Measurements from ENCODE around the gene MTA1. TPM values are rescaled to one million over a fixed set of nuclear protein-coding genes. Genes with fewer than 3 reads are reported as not detected.
A peak's percentile ranks its signal among the peaks of the same experiment; 100 is the strongest.

Gene MTA1
- total and polyA plus RNA-seq, 2 experiments from 2014 or later: 8.1 to 37.0 TPM

- Histone ChIP-seq H3K9me3 (ENCODE audit: low read depth) (no peaks in the 10 kb centered on the region), H3F3A (ENCODE audit: insufficient read depth) (no peaks in the 10 kb centered on the region), H3K36me3 (ENCODE audit: low read depth) (no peaks in the 10 kb centered on the region), H2AFZ (peak overlapping the region; percentile 92; the same call in 1 of the 2 replicates), H3K4me3 (peak overlapping the region; percentile 84), H3K79me2 (ENCODE audit: insufficient read depth) (peaks cover 37% of the 10 kb centered on the region), H3K27ac (no peak overlapping the region), H3K4me2 (ENCODE audit: unreplicated experiment) (peak overlapping the region; percentile 86), H3K27me3 (replicated peaks; ENCODE audit: insufficient read depth) (no peaks in the 10 kb centered on the region), H4K20me1 (ENCODE audit: insufficient read depth) (no peaks in the 10 kb centered on the region), H3K4me1 (ENCODE audit: insufficient read depth) (no peaks in the 10 kb centered on the region), H3K9me2 (ENCODE audit: insufficient read depth) (no peaks in the 10 kb centered on the region), H3K9ac (peak overlapping the region; percentile 90; the same call in 1 of the 2 replicates)
- 78 to 83% methylated on average over 18 to 19 of the region's 19 CpGs for WGBS, 2 experiments (ENCODE audit: low coverage in 1 of 2, low lambda C conversion rate in 2 of 2, missing lambda C conversion rate in 2 of 2)
- in situ Hi-C loops (cut with MboI): no loop called here
- TF ChIP-seq EZH2phosphoT487 (IDR thresholded peaks at IDR 0.05; ENCODE audit: insufficient read depth, low read depth): no peak
- TF ChIP-seq EZH2 (IDR thresholded peaks at IDR 0.05; ENCODE audit: insufficient read depth, poor library complexity, severe bottlenecking): no peak
- no peak for DNase-seq
These were observed 1.1 kb upstream of the MTA1 start for GRCh38 chr14:105418269-105419194.

GRCh38 chr14:105420101-105420973 is 710 bp downstream of the MTA1 start:
- no peaks in the 10 kb centered on the region for H3K9me3 ChIP-seq (ENCODE audit: low read depth)
- peaks cover 55% of the 10 kb centered on the region for H3K79me2 ChIP-seq (ENCODE audit: insufficient read depth)
- H3F3A ChIP-seq (ENCODE audit: insufficient read depth): no peaks in the 10 kb centered on the region
- no peak for DNase-seq
- peak overlapping the region; percentile 69 for H3K4me2 ChIP-seq (ENCODE audit: unreplicated experiment)
- TF ChIP-seq EZH2 (IDR thresholded peaks at IDR 0.05; ENCODE audit: insufficient read depth, poor library complexity, severe bottlenecking): no peak
- no peak for TF ChIP-seq EZH2phosphoT487 (IDR thresholded peaks at IDR 0.05; ENCODE audit: insufficient read depth, low read depth)
- H4K20me1 ChIP-seq (ENCODE audit: insufficient read depth): no peaks in the 10 kb centered on the region
- no peaks in the 10 kb centered on the region for H3K27me3 ChIP-seq (replicated peaks; ENCODE audit: insufficient read depth)
- no peaks in the 10 kb centered on the region for H3K4me1 ChIP-seq (ENCODE audit: insufficient read depth)
- 3 to 9% methylated on average over 9 to 49 of the region's 67 CpGs for WGBS, 2 experiments (ENCODE audit: low coverage in 1 of 2, low lambda C conversion rate in 2 of 2, missing lambda C conversion rate in 2 of 2)
- in situ Hi-C loops (cut with MboI): no loop called here
- H3K9me2 ChIP-seq (ENCODE audit: insufficient read depth): no peaks in the 10 kb centered on the region
- H3K36me3 ChIP-seq (ENCODE audit: low read depth): no peaks in the 10 kb centered on the region
- no peak overlapping the region for H3K27ac ChIP-seq
- peak overlapping the region; percentile 83 for H3K9ac ChIP-seq
- peak overlapping the region; percentile 77 for H3K4me3 ChIP-seq
- no peak overlapping the region for H2AFZ ChIP-seq

GRCh38 chr14:105420974-105421674 is 1.5 kb downstream of the MTA1 start:
- Histone ChIP-seq H4K20me1 (ENCODE audit: insufficient read depth) (no peaks in the 10 kb centered on the region), H3K4me3 (peak overlapping the region; percentile 77), H3K4me2 (ENCODE audit: unreplicated experiment) (peak overlapping the region; percentile 69), H3K79me2 (ENCODE audit: insufficient read depth) (peaks cover 63% of the 10 kb centered on the region), H3K9me2 (ENCODE audit: insufficient read depth) (no peaks in the 10 kb centered on the region), H3K27me3 (replicated peaks; ENCODE audit: insufficient read depth) (no peaks in the 10 kb centered on the region), H3F3A (ENCODE audit: insufficient read depth) (no peaks in the 10 kb centered on the region), H3K9ac (peak overlapping the region; percentile 83), H3K27ac (no peak overlapping the region), H3K9me3 (ENCODE audit: low read depth) (no peaks in the 10 kb centered on the region), H2AFZ (no peak overlapping the region), H3K4me1 (ENCODE audit: insufficient read depth) (no peaks in the 10 kb centered on the region), H3K36me3 (ENCODE audit: low read depth) (no peaks in the 10 kb centered on the region)
- no peak for TF ChIP-seq EZH2phosphoT487 (IDR thresholded peaks at IDR 0.05; ENCODE audit: insufficient read depth, low read depth)
- TF ChIP-seq EZH2 (IDR thresholded peaks at IDR 0.05; ENCODE audit: insufficient read depth, poor library complexity, severe bottlenecking): no peak
- DNase-seq: no peak
- in situ Hi-C loops (cut with MboI): no loop called here
- WGBS, 2 experiments (ENCODE audit: low coverage in 1 of 2, low lambda C conversion rate in 2 of 2, missing lambda C conversion rate in 2 of 2): 40% methylated on average over 22 to 23 of the region's 23 CpGs
